ENCODE data around the gene EZH1. TPM values are rescaled to one million over a fixed set of nuclear protein-coding genes. Genes with fewer than 3 reads are reported as not detected.

Gene EZH1
- total RNA-seq, 1 experiment from 2014 or later: 22.8 TPM

- H3K27ac ChIP-seq: no peak overlapping the region
- H3K27me3 ChIP-seq (ENCODE audit: insufficient read depth, low read depth): no peaks in the 10 kb centered on the region
- no peaks in the 10 kb centered on the region for H3K9me3 ChIP-seq (ENCODE audit: insufficient read depth, low read depth)
- ChIA-PET POLR2A (ENCODE audit: unreplicated experiment) (no interaction called here), CTCF (interaction anchor here (0.6 kb wide), 1 partner anchor 502 kb away, joined by 10 read pairs; no protein-coding TSS in a partner anchor)
- H3K36me3 ChIP-seq (ENCODE audit: low read depth): no peaks in the 10 kb centered on the region
- intact Hi-C loops (cut with micrococcal nuclease; ENCODE audit: unreplicated experiment): no loop called here
- no peak overlapping the region for H3K4me3 ChIP-seq
- BruUV-seq (replicated peaks): no TSS peak
- TF ChIP-seq EZH2 (IDR thresholded peaks at IDR 0.05; ENCODE audit: low read depth): no peak
- TF ChIP-seq CTCF (conservative IDR thresholded peaks at IDR 0.05): no peak
- H3K4me2 ChIP-seq: no peak overlapping the region
- H4K20me1 ChIP-seq (ENCODE audit: insufficient read depth): no peaks in the 10 kb centered on the region
- H3F3A ChIP-seq (ENCODE audit: insufficient read depth, low read depth): no peaks in the 10 kb centered on the region
- no peaks in the 10 kb centered on the region for H3K9me2 ChIP-seq (ENCODE audit: insufficient read depth)
- no peaks in the 10 kb centered on the region for H3K4me1 ChIP-seq (replicated peaks; ENCODE audit: insufficient read depth)
- H2AFZ ChIP-seq: no peak overlapping the region
- no peaks in the 10 kb centered on the region for H3K79me2 ChIP-seq (ENCODE audit: low read depth)
- DNase-seq: no peak
Observed at GRCh38 chr17:42698736-42699414, 46.0 kb downstream of the EZH1 start.

GRCh38 chr17:42697108-42697811 lies 47.6 kb downstream of the EZH1 start:
- Histone ChIP-seq H3K79me2 (ENCODE audit: low read depth) (no peaks in the 10 kb centered on the region), H3K4me2 (no peak overlapping the region), H3K27me3 (ENCODE audit: insufficient read depth, low read depth) (no peaks in the 10 kb centered on the region), H3K9me3 (ENCODE audit: insufficient read depth, low read depth) (no peaks in the 10 kb centered on the region), H4K20me1 (ENCODE audit: insufficient read depth) (no peaks in the 10 kb centered on the region), H3K36me3 (ENCODE audit: low read depth) (no peaks in the 10 kb centered on the region), H3K4me1 (replicated peaks; ENCODE audit: insufficient read depth) (no peaks in the 10 kb centered on the region), H2AFZ (no peak overlapping the region), H3F3A (ENCODE audit: insufficient read depth, low read depth) (no peaks in the 10 kb centered on the region), H3K4me3 (no peak overlapping the region), H3K27ac (no peak overlapping the region), H3K9me2 (ENCODE audit: insufficient read depth) (no peaks in the 10 kb centered on the region)
- BruUV-seq (replicated peaks): no TSS peak
- no peak for DNase-seq
- TF ChIP-seq EZH2 (IDR thresholded peaks at IDR 0.05; ENCODE audit: low read depth) (no peak), CTCF (conservative IDR thresholded peaks at IDR 0.05) (no peak)
- ChIA-PET POLR2A (ENCODE audit: unreplicated experiment) (no interaction called here), CTCF (no interaction called here)
- intact Hi-C loops (cut with micrococcal nuclease; ENCODE audit: unreplicated experiment): no loop called here

GRCh38 chr17:42695500-42695899 lies 49.3 kb downstream of the EZH1 start:
- Histone ChIP-seq H4K20me1 (ENCODE audit: insufficient read depth) (no peaks in the 10 kb centered on the region), H3K9me3 (ENCODE audit: insufficient read depth, low read depth) (no peaks in the 10 kb centered on the region), H3K4me1 (replicated peaks; ENCODE audit: insufficient read depth) (no peaks in the 10 kb centered on the region), H3F3A (ENCODE audit: insufficient read depth, low read depth) (no peaks in the 10 kb centered on the region), H3K4me3 (no peak overlapping the region), H3K4me2 (no peak overlapping the region), H3K9me2 (ENCODE audit: insufficient read depth) (no peaks in the 10 kb centered on the region), H3K36me3 (ENCODE audit: low read depth) (no peaks in the 10 kb centered on the region), H3K27ac (no peak overlapping the region), H2AFZ (no peak overlapping the region), H3K27me3 (ENCODE audit: insufficient read depth, low read depth) (no peaks in the 10 kb centered on the region), H3K79me2 (ENCODE audit: low read depth) (no peaks in the 10 kb centered on the region)
- POLR2A ChIA-PET (ENCODE audit: unreplicated experiment): no interaction called here
- no TSS peak for BruUV-seq (replicated peaks)
- intact Hi-C loops (cut with micrococcal nuclease; ENCODE audit: unreplicated experiment): no loop called here
- TF ChIP-seq EZH2 (IDR thresholded peaks at IDR 0.05; ENCODE audit: low read depth) (no peak), CTCF (conservative IDR thresholded peaks at IDR 0.05) (no peak)
- CTCF ChIA-PET: no interaction called here
- no peak for DNase-seq

Data from PC-9 (cell line).